ENCODE measurements around the gene CLCA1.

Gene CLCA1

GRCh38 chr1:86468501-86468977 is at the start of gene CLCA1:
Gene CLCA1, plus strand, starts transcription at chr1:86468927. Its CDS starts 45 bp downstream, at chr1:86468972.
- no peak for DNase-seq

- peak; percentile 49 to 59 for DNase-seq
Measured at GRCh38 chr1:86419277-86419903, 49.3 kb upstream of the CLCA1 start.

GRCh38 chr1:86421601-86422280 is 47.0 kb upstream of the CLCA1 start:
- DNase-seq, result no peak

GRCh38 chr1:86423473-86423872 is 45.3 kb upstream of the CLCA1 start:
- no peak for DNase-seq

- no peak for DNase-seq
Measured at GRCh38 chr1:86423873-86424272, 44.9 kb upstream of the CLCA1 start, which contains the start of gene CLCA2. Gene CLCA2, plus strand, starts transcription at chr1:86424171. Its CDS starts 77 bp downstream, at chr1:86424248.

GRCh38 chr1:86429122-86429725 is 39.5 kb upstream of the CLCA1 start:
- no peak for DNase-seq

- peak; percentile 90 to 94 for DNase-seq
Measured at GRCh38 chr1:86429835-86430234, 38.9 kb upstream of the CLCA1 start.

- peak in 1 of 2 experiments; percentile 34 for DNase-seq
Measured at GRCh38 chr1:86430376-86430775, 38.4 kb upstream of the CLCA1 start.

GRCh38 chr1:86434059-86434458 is 34.7 kb upstream of the CLCA1 start:
- DNase-seq, result no peak

GRCh38 chr1:86435327-86435726 is 33.4 kb upstream of the CLCA1 start:
- DNase-seq, result no peak

GRCh38 chr1:86436041-86436440 is 32.7 kb upstream of the CLCA1 start:
- no peak for DNase-seq

GRCh38 chr1:86441581-86441980 is 27.1 kb upstream of the CLCA1 start:
- no peak for DNase-seq

- no peak for DNase-seq
Measured at GRCh38 chr1:86441997-86442396, 26.7 kb upstream of the CLCA1 start.

- no peak for DNase-seq
Measured at GRCh38 chr1:86445919-86446318, 22.8 kb upstream of the CLCA1 start.

- no peak for DNase-seq
Measured at GRCh38 chr1:86447198-86447790, 21.4 kb upstream of the CLCA1 start.

- no peak for DNase-seq
Measured at GRCh38 chr1:86448670-86449069, 20.1 kb upstream of the CLCA1 start.

GRCh38 chr1:86449103-86449502 is 19.6 kb upstream of the CLCA1 start:
- no peak for DNase-seq

- no peak for DNase-seq
Measured at GRCh38 chr1:86450847-86451246, 17.9 kb upstream of the CLCA1 start.

- DNase-seq, result no peak
Measured at GRCh38 chr1:86453664-86454063, 15.1 kb upstream of the CLCA1 start.

GRCh38 chr1:86455073-86455472 is 13.7 kb upstream of the CLCA1 start:
- peak; percentile 9 to 15 for DNase-seq

GRCh38 chr1:86460998-86461397 is 7.7 kb upstream of the CLCA1 start:
- DNase-seq, result peak; percentile 7 to 10

- no peak for DNase-seq
Measured at GRCh38 chr1:86461482-86461881, 7.2 kb upstream of the CLCA1 start.

GRCh38 chr1:86464819-86465218 is 3.9 kb upstream of the CLCA1 start:
- no peak for DNase-seq
